ENCODE measurements around the gene EXD3. TPM values are rescaled to one million over a fixed set of nuclear protein-coding genes. Genes with fewer than 3 reads are reported as not detected.

The EXD3 gene
- total and polyA plus RNA-seq, 2 of the 13 experiments (the other 11 are each of a cell fraction or from before 2014, with no cell fraction given): 2.7 to 4.8 TPM

- 0 out of 2 replicates have a peak, but pooled peaks have one; percentile 19 for TF ChIP-seq UBTF (CRISPR knock-in tag; IDR thresholded peaks at IDR 0.05)
- TF ChIP-seq POLR2G (IDR thresholded peaks at IDR 0.05; ENCODE audit: low read depth, low read length): peak; percentile 31; the same call in 1 of the 2 replicates
- TF ChIP-seq ZMYM2 (CRISPR knock-in tag; IDR thresholded peaks at IDR 0.05): peak; percentile 65; the same call in 1 of the 2 replicates
- TF ChIP-seq ZNF781 (CRISPR knock-in tag; IDR thresholded peaks at IDR 0.05; ENCODE audit: borderline replicate concordance, not compliant biosample characterization): peak; percentile 59
- TF ChIP-seq, protein P1, sequence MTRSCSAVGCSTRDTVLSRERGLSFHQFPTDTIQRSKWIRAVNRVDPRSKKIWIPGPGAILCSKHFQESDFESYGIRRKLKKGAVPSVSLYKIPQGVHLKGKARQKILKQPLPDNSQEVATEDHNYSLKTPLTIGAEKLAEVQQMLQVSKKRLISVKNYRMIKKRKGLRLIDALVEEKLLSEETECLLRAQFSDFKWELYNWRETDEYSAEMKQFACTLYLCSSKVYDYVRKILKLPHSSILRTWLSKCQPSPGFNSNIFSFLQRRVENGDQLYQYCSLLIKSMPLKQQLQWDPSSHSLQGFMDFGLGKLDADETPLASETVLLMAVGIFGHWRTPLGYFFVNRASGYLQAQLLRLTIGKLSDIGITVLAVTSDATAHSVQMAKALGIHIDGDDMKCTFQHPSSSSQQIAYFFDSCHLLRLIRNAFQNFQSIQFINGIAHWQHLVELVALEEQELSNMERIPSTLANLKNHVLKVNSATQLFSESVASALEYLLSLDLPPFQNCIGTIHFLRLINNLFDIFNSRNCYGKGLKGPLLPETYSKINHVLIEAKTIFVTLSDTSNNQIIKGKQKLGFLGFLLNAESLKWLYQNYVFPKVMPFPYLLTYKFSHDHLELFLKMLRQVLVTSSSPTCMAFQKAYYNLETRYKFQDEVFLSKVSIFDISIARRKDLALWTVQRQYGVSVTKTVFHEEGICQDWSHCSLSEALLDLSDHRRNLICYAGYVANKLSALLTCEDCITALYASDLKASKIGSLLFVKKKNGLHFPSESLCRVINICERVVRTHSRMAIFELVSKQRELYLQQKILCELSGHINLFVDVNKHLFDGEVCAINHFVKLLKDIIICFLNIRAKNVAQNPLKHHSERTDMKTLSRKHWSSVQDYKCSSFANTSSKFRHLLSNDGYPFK (CRISPR knock-in tag; IDR thresholded peaks at IDR 0.05; ENCODE audit: borderline replicate concordance): peak; percentile 65
- TF ChIP-seq KDM2A (CRISPR knock-in tag; IDR thresholded peaks at IDR 0.05; ENCODE audit: borderline replicate concordance, low read depth): 0 out of 2 replicates have a peak, but pooled peaks have one; percentile 13
- TF ChIP-seq, protein P2, sequence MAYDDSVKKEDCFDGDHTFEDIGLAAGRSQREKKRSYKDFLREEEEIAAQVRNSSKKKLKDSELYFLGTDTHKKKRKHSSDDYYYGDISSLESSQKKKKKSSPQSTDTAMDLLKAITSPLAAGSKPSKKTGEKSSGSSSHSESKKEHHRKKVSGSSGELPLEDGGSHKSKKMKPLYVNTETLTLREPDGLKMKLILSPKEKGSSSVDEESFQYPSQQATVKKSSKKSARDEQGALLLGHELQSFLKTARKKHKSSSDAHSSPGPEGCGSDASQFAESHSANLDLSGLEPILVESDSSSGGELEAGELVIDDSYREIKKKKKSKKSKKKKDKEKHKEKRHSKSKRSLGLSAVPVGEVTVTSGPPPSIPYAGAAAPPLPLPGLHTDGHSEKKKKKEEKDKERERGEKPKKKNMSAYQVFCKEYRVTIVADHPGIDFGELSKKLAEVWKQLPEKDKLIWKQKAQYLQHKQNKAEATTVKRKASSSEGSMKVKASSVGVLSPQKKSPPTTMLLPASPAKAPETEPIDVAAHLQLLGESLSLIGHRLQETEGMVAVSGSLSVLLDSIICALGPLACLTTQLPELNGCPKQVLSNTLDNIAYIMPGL (CRISPR knock-in tag; IDR thresholded peaks at IDR 0.05; ENCODE audit: borderline replicate concordance in 1 of 2, low read depth in 1 of 2): peak in 1 of 2 experiments; percentile 12; a peak in 1 of 4 replicates
- peak; percentile 42; the same call in 1 of the 2 replicates for TF ChIP-seq MYC (CRISPR knock-in tag; IDR thresholded peaks at IDR 0.05; ENCODE audit: borderline replicate concordance)
- TF ChIP-seq, protein P3, sequence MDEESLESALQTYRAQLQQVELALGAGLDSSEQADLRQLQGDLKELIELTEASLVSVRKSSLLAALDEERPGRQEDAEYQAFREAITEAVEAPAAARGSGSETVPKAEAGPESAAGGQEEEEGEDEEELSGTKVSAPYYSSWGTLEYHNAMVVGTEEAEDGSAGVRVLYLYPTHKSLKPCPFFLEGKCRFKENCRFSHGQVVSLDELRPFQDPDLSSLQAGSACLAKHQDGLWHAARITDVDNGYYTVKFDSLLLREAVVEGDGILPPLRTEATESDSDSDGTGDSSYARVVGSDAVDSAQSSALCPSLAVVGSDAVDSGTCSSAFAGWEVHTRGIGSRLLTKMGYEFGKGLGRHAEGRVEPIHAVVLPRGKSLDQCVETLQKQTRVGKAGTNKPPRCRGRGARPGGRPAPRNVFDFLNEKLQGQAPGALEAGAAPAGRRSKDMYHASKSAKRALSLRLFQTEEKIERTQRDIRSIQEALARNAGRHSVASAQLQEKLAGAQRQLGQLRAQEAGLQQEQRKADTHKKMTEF (CRISPR knock-in tag; IDR thresholded peaks at IDR 0.05): 0 out of 2 replicates have a peak, but pooled peaks have one; percentile 46
- peak; percentile 52; the same call in 1 of the 2 replicates for TF ChIP-seq SALL1 (CRISPR knock-in tag; IDR thresholded peaks at IDR 0.05)
- no peak for TF ChIP-seq NRL (CRISPR knock-in tag; IDR thresholded peaks at IDR 0.05; ENCODE audit: borderline replicate concordance)
- no peak for TF ChIP-seq ZSCAN12 (CRISPR knock-in tag; IDR thresholded peaks at IDR 0.05)
- TF ChIP-seq ZBTB43 (CRISPR knock-in tag; conservative IDR thresholded peaks at IDR 0.05): 0 out of 2 replicates have a peak, but pooled peaks have one; percentile 0
- 0 out of 2 replicates have a peak, but pooled peaks have one; percentile 23 for TF ChIP-seq PAX8 (CRISPR knock-in tag; IDR thresholded peaks at IDR 0.05; ENCODE audit: borderline replicate concordance)
- no peak for TF ChIP-seq XBP1 (CRISPR knock-in tag; IDR thresholded peaks at IDR 0.05)
- peak; percentile 90 for TF ChIP-seq ZMYM3 (CRISPR knock-in tag; IDR thresholded peaks at IDR 0.05)
Measured at GRCh38 chr9:137294091-137294680, 128.8 kb downstream of the EXD3 start (continued).
